Limb (tissue), 2 donors: Measurements from ENCODE around the gene CHEK2.
"Not testable (repeated sequence)": the region's sequence is repeated elsewhere in the genome, so short reads cannot be mapped to it uniquely, and the experiment has no call there.

Source experiments
- DNase-seq, 2 donors: peaks; one replicate each; pipeline ENCODE4 v3.0.0-alpha.2; 2016; ENCODE audit errors: extremely low spot score in 2 of 2

The CHEK2 gene

GRCh38 chr22:28741785-28742561, at the start of gene CHEK2, which contains the start of gene HSCB:
Gene CHEK2 (minus strand): TSS chr22:28741820. CDS start chr22:28734721, 7,099 bp downstream.
Gene HSCB (plus strand): TSS chr22:28742039. CDS start chr22:28742096, 57 bp downstream.
- peak; percentile 98 for DNase-seq

GRCh38 chr22:28791124-28791523, 49.5 kb upstream of the CHEK2 start:
- no peak for DNase-seq

DNA sequence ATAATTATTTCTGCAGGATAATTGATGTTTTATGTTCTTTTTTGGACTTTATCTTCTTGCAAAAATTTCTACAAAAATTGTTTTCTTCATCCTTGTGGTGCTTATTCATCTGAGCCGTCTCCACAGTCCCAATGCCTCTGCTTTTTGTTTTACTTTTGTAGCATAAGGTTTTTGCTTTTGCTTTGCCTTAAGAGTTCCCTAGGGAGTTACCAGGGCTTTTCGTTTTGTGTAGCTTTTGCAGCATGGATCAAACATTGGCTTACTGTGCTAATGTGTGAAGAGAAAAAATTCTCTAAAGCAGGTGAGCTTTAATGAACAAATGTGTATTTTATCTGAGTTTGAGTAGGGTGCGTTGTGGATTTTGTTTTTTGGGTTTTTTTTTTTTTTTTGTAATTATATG, 47.0 kb upstream of the CHEK2 start:
- no peak for DNase-seq

GRCh38 chr22:28783786-28784671, 42.4 kb upstream of the CHEK2 start:
- DNase-seq = no peak

- DNase-seq = no peak
Observed at GRCh38 chr22:28780296-28780695, 38.7 kb upstream of the CHEK2 start.

DNA sequence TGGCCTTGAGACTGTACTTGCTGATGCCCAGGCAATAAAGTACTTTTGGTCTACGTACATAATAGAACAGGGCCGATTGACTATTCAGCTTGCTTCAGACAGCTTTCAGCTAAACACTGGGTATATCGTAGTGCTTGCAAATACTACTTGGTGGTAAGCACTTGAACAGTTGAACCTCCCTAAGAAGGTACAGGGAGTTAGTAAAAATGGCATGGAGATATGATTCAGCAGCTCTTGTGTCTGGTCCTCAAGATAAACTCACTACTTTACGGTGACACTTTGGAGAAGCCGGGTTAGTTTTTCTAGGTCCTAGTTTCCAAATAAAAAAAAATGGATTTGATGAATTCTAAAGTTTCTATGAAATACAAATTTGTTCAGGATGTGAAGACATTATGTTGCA, 38.2 kb upstream of the CHEK2 start:
- DNase-seq = no peak

DNA sequence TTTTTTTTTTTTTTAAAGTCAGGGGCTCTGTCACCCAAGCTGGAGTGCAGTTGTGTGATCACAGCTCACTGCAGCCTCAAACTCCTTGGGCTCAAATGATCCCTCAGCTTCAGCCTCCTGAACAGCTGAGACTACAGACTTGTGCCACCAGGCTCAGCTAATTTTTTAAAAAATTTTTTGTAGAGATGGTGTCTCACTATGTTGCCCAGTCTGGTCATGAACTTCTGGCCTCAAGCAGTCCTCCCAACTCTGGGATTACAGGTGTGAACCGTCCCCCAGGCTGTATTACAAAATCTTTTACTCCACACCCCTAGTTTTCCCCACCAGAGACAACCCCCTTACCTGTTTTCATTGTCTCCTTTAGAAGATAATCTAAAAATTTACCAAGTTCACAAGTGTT, 32.8 kb upstream of the CHEK2 start:
- no peak for DNase-seq

DNA sequence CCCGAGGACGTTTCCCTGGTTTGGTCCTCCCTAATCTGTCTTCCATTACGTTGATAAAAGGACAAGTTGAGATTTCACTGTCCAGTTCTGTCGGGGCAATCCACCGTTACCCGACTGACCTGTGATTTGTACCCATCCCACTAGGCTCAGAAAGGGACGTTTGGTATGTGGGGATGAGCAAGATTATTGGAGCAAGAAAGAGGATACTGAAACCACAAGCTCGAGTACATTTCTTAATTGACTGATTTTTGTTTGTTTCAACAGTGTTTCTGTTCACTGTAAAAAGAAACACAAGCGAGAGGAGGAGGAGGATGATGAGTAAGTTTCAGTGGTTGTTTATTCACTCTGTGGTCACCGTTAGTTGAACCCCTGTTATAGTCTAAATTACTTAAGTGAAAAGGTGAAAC, 31.8 kb upstream of the CHEK2 start:
- no peak for DNase-seq

DNA sequence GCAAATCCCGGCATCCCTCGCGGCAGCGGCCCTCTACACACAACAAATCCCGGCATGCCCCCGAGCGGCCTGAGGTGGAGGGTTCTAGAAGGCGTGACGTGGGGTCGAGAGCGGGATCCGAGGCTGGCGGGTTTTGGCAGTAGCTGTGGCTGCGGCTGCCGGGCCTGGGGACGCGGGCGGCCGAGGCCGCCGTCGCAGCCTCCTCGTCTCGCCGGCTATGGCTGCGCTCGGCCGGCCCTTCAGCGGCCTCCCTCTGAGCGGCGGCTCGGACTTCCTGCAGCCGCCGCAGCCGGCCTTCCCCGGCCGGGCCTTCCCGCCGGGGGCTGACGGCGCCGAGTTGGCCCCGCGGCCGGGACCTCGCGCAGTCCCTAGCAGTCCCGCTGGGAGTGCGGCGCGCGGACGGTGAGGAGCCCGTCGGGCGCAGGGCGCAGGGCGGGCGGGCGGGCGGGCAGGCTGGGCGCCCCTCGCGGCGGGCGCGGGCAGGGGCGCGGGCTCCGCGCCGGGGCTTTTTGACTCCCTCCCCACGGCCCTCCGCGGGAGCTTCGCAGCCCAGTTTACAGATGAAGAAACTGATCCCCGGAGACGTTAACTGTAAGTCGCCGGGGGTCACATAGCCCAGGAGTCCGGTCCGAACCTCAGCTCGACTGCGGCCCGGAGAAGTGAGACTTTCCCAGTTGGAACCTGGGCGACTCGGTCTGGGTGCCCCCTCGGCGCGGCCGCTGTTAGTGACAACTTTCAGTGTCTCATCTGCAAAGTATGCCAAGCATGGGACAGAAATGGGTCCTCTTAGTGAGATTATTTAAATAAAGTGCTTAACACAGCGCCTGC, 31.2 kb upstream of the CHEK2 start, which contains the start of gene CCDC117:
TSS of gene CCDC117 (plus strand) at position 63 of the 828 bp plus-strand sequence. CDS start at position 218, 155 bp downstream.
- DNase-seq = peak; percentile 94 to 97

GRCh38 chr22:28771195-28771791, 29.7 kb upstream of the CHEK2 start:
- DNase-seq = no peak

DNA sequence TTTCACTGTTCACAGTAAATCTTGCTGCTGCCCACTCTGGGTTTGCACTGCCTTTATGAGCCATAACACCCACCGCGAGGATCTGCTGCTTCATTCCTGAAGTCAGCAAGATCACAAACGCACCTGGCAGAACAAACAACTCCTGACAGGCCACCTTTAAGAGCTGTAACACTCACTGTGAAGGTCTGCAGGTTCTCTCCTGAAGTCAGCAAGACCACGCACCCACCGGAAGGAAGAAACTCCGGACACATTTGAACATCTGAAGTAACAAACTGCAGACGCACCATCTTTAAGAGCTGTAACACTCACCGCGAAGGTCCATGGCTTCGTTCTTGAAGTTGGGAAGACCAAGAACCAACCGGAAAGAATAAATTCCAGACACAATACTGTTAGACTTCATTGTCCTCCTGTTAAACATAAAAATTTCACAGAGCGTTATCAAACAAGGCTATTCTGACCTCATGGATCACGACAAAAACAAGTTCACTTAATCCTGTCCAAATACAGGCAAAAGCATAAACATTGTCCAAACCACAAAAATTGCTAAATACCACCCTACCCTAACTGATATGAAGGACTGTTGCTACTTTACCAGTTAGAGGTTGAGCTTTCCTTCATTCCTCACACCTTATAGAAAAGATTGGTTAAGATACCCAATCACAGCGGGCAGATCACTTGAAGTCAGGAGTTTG, 27.9 kb upstream of the CHEK2 start:
- no peak for DNase-seq

- no peak for DNase-seq
Observed at GRCh38 chr22:28768701-28769393, 27.2 kb upstream of the CHEK2 start.

DNA sequence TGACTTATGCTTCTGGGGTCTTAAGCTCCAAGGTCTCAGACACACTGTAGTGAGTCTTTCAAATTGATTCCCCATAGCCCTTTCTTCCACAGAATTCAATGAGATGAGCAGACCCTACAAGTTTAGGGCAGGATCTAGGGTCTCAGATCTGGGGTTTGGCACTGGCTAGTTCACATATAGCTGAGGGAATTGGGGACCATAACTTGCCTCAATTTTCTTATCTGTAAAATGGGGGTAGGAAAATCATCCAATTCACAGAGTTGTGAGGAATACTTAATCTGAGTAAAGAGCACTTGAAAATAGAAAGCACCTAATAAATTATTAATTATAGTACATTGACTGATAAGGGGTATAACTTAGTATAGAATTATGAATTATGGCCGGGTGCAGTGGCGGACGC, 25.0 kb upstream of the CHEK2 start:
- no peak for DNase-seq

DNA sequence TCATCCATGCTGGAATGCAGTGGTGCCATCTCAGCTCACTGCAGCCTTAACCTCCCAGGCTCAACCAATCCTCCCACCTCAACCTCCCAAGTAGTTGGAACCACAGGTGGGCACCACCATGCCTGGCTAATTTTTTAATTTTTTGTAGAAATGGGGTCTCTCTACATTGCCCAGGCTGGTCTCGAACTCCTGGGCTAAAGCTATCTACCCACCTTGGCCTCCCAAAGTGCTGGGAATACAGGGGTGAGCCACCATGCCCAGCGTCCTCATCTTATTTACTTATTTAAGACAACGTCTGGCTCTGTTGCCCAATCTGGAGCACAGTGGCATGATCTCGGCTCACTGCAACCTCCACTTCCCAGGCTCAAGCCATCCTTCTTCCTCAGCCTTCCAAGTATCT, 20.4 kb upstream of the CHEK2 start:
- DNase-seq = not testable (repeated sequence)

DNA sequence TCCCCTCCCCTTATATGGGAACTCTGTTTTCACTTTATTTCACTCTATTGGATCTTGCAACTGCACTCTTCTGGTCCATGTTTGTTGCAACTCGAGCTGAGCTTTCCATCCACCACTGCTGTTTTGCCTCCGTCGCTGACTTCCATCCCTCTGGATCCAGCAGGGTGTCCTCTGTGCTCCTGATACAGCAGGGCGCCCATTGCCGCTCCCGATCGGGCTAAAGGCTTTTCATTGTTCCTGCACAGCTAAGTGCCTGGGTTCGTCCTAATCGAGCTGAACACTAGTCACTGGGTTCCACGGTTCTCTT, 19.8 kb upstream of the CHEK2 start:
- DNase-seq = no peak

GRCh38 chr22:28759861-28760560, 18.4 kb upstream of the CHEK2 start:
- no peak for DNase-seq

GRCh38 chr22:28754512-28754911, 12.9 kb upstream of the CHEK2 start:
- DNase-seq = not testable (repeated sequence)

- DNase-seq = peak in 1 of 2 donors; percentile 55
Observed at GRCh38 chr22:28750471-28750881, 8.9 kb upstream of the CHEK2 start.

DNA sequence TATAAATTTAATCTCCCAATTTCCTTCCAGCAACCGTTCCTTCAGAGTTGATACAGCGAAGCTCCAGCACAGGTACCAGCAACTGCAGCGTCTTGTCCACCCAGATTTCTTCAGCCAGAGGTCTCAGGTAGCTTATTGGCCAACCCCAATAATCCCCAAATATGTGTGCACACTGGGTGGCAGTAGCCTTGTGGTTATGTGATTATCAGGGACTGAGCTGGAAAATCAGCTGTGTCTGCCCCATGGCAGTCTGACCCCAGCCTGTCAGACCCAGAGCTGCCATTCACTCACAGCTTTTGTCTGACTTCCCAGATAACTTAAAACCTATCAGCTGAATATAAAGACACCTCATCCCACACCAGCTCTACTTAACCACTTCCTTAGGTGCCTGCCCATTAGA, 2.2 kb upstream of the CHEK2 start:
- DNase-seq = no peak
